Sigmoid colon (tissue), 4 donors: ENCODE measurements around the gene FSTL5.

Experiments
- CTCF ChIP-seq, 4 experiments: fragments of 450-650 bp in 3 of 4; fragments of 200-600 bp in 1 of 4; IDR thresholded peaks; one replicate each; pipeline ENCODE4 v1.5.1; 2016 to 2019; ENCODE audit warnings: antibody characterized with exemption in 4 of 4, mild to moderate bottlenecking in 3 of 4, moderate library complexity in 2 of 4
- POLR2A ChIP-seq, 2 donors: fragments of 450-650 bp; IDR thresholded peaks; one replicate each; pipeline ENCODE4 v1.6.1; 2016; ENCODE audit warnings: antibody characterized with exemption in 2 of 2, mild to moderate bottlenecking in 2 of 2, moderate library complexity in 2 of 2
- POLR2AphosphoS5 ChIP-seq, 4 donors: sonication (generic); formaldehyde crosslinking; IDR thresholded peaks; one replicate each; pipeline ENCODE4 v1.6.1; 2017; ENCODE audit warnings: antibody characterized with exemption in 4 of 4

- TF ChIP-seq POLR2A (IDR thresholded peaks at IDR 0.05) = no peak
- no peak for TF ChIP-seq CTCF (IDR thresholded peaks at IDR 0.05)
- no peak for TF ChIP-seq POLR2AphosphoS5 (IDR thresholded peaks at IDR 0.05)
Observed at GRCh38 chr4:161336621-161337020, 827.2 kb downstream of the FSTL5 start.
